Activated CD4-positive, alpha-beta T cell treated with anti-CD3 and anti-CD28 coated beads, Interleukin-2, amount 50 U/mL, for 24 hours (primary cell): ENCODE data around the gene ATOSB.
A peak's percentile ranks its signal among the peaks of the same experiment; 100 is the strongest.

ENCODE experiments used
- DNase-seq, 2 donors: peaks; one replicate each; pipeline ENCODE4 v3.0.0-alpha.2; 2020; ENCODE audit warnings: low read depth in 1 of 2, low spot score in 1 of 2

Gene ATOSB

GRCh38 chr9:35114113-35114839 is 1.4 kb downstream of the ATOSB start:
- peak in 1 of 2 donors; percentile 62 for DNase-seq

GRCh38 chr9:35112257-35113020 is 3.2 kb downstream of the ATOSB start:
- DNase-seq, result no peak

GRCh38 chr9:35111001-35111933 is 4.4 kb downstream of the ATOSB start:
- DNase-seq, result peak; percentile 85 to 94

- DNase-seq, result no peak
These were observed 5.3 kb downstream of the ATOSB start for GRCh38 chr9:35110327-35110761.

GRCh38 chr9:35108946-35109575 is 6.6 kb downstream of the ATOSB start:
- DNase-seq, result no peak

GRCh38 chr9:35108461-35108860 is 7.2 kb downstream of the ATOSB start:
- DNase-seq, result no peak

GRCh38 chr9:35107297-35108290 is 8.1 kb downstream of the ATOSB start:
- DNase-seq, result no peak

- no peak for DNase-seq
These were observed 9.3 kb downstream of the ATOSB start for GRCh38 chr9:35106343-35106730.

GRCh38 chr9:35105571-35106342 is 9.9 kb downstream of the ATOSB start:
- DNase-seq, result no peak

- DNase-seq, result no peak
These were observed 10.5 kb downstream of the ATOSB start for GRCh38 chr9:35105126-35105525.

GRCh38 chr9:35104586-35104985 is 11.1 kb downstream of the ATOSB start:
- DNase-seq, result no peak

GRCh38 chr9:35103660-35104191 is 11.9 kb downstream of the ATOSB start:
- DNase-seq, result no peak

- peak; percentile 79 to 93 for DNase-seq
These were observed 12.6 kb downstream of the ATOSB start, which contains the start of gene STOML2 for GRCh38 chr9:35102769-35103659. STOML2 (minus strand) TSS chr9:35103131; CDS start chr9:35103094, 37 bp downstream.

- DNase-seq, result no peak
These were observed 13.2 kb downstream of the ATOSB start for GRCh38 chr9:35102465-35102768.

- DNase-seq, result no peak
These were observed 18.1 kb downstream of the ATOSB start for GRCh38 chr9:35097573-35097972.

GRCh38 chr9:35096035-35096849 is 19.4 kb downstream of the ATOSB start, which contains the start of gene PIGO:
PIGO (minus strand) TSS chr9:35096591; CDS start chr9:35095565, 1,026 bp downstream.
- DNase-seq, result peak; percentile 85 to 87

GRCh38 chr9:35091536-35091935 is 24.1 kb downstream of the ATOSB start:
- no peak for DNase-seq
